Neutrophil (primary cell): Measurements from ENCODE around the gene PTPRN2.

Source experiments
- H3K27ac ChIP-seq: fragments of 200-600 bp; sonication (generic); 2 replicates; pipeline ENCODE4 v1.5.1; 2016; ENCODE audit warnings: mild to moderate bottlenecking, moderate library complexity
- H3K27me3 ChIP-seq: fragments of 200-600 bp; sonication (generic); 2 replicates; pipeline ENCODE4 v1.6.0; 2016; ENCODE audit warnings: mild to moderate bottlenecking
- H3K36me3 ChIP-seq: fragments of 200-600 bp; sonication (generic); 2 replicates; pipeline ENCODE4 v1.5.1; 2017
- H3K4me1 ChIP-seq, 2 experiments: fragments of 200-600 bp in 1 of 2; sonication (generic) in 1 of 2; 1 replicate in 1 of 2; 2 replicates in 1 of 2; pipeline versions ENCODE4 v1.5.1 to v1.6.1; 2013 to 2016; ENCODE audit warnings: low read depth in 1 of 2, low read length in 1 of 2, mild to moderate bottlenecking in 1 of 2, moderate library complexity in 1 of 2; ENCODE audit not compliant: control insufficient read depth in 1 of 2, insufficient read depth in 1 of 2
- H3K4me3 ChIP-seq, 2 experiments: fragments of 200-600 bp in 1 of 2; sonication (generic) in 1 of 2; 1 replicate in 1 of 2; 2 replicates in 1 of 2; pipeline ENCODE4 v1.5.1; 2013 to 2016; ENCODE audit warnings: low read depth in 1 of 2, low read length in 1 of 2, mild to moderate bottlenecking in 1 of 2, moderate library complexity in 1 of 2
- H3K9me3 ChIP-seq: fragments of 200-600 bp; sonication (generic); 2 replicates; pipeline ENCODE4 v1.5.1; 2016
- CTCF ChIP-seq: fragments of 200-600 bp; sonication (generic); IDR thresholded peaks from 2 replicates; pipeline ENCODE4 v1.5.1; 2016; ENCODE audit warnings: antibody characterized with exemption

The PTPRN2 gene

GRCh38 chr7:157785486-157786186 is 802.0 kb downstream of the PTPRN2 start:
- H3K4me1 ChIP-seq, result no peaks in the 10 kb centered on the region
- H3K27me3 ChIP-seq, result no peaks in the 10 kb centered on the region
- no peak overlapping the region for H3K27ac ChIP-seq
- H3K36me3 ChIP-seq, result no peaks in the 10 kb centered on the region
- no peak for TF ChIP-seq CTCF
- H3K4me3 ChIP-seq, result no peak overlapping the region
- H3K9me3 ChIP-seq, result no peaks in the 10 kb centered on the region

DNA sequence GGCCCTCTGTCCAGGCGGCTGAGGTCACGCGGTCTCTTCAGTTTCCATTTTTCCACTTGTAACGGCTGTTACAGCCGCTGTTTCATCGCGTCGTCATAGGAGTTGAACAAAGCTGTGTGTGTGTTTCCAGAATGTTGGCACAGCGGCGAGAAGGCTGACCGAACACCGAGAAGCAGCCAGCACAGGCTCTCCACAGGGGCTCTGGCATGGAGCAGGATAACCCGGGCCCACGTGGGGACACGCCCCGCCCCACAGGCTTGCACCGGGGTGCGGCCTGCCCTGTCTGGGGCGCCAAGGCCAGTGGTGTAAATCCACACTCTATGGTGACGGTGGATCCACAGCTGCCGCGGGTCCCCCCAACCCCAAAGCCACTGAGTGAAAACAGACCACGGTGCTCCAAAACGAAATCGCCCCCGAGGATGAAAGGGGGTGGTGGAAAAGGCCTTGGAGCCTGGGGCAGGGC is 802.6 kb downstream of the PTPRN2 start:
- H3K4me1 ChIP-seq, result no peaks in the 10 kb centered on the region
- H3K9me3 ChIP-seq, result no peaks in the 10 kb centered on the region
- H3K27me3 ChIP-seq, result no peaks in the 10 kb centered on the region
- no peak for TF ChIP-seq CTCF
- no peak overlapping the region for H3K4me3 ChIP-seq
- H3K27ac ChIP-seq, result no peak overlapping the region
- no peaks in the 10 kb centered on the region for H3K36me3 ChIP-seq

- TF ChIP-seq CTCF, result no peak
- H3K36me3 ChIP-seq, result no peaks in the 10 kb centered on the region
- no peaks in the 10 kb centered on the region for H3K4me1 ChIP-seq
- no peaks in the 10 kb centered on the region for H3K9me3 ChIP-seq
- H3K27me3 ChIP-seq, result no peaks in the 10 kb centered on the region
- no peak overlapping the region for H3K4me3 ChIP-seq
- H3K27ac ChIP-seq, result no peak overlapping the region
Measured at GRCh38 chr7:157784041-157784835, 803.4 kb downstream of the PTPRN2 start.

- H3K9me3 ChIP-seq, result no peaks in the 10 kb centered on the region
- no peak overlapping the region for H3K4me3 ChIP-seq
- no peaks in the 10 kb centered on the region for H3K27me3 ChIP-seq
- no peaks in the 10 kb centered on the region for H3K36me3 ChIP-seq
- no peak for TF ChIP-seq CTCF
- no peaks in the 10 kb centered on the region for H3K4me1 ChIP-seq
- H3K27ac ChIP-seq, result no peak overlapping the region
Measured at GRCh38 chr7:157782041-157782440, 805.6 kb downstream of the PTPRN2 start.

- Histone ChIP-seq H3K27ac (no peak overlapping the region), H3K36me3 (no peaks in the 10 kb centered on the region), H3K4me1 (no peaks in the 10 kb centered on the region), H3K9me3 (no peaks in the 10 kb centered on the region), H3K4me3 (no peak overlapping the region), H3K27me3 (peaks cover 2% of the 10 kb centered on the region)
- no peak for TF ChIP-seq CTCF
Measured at GRCh38 chr7:157780721-157781120, 806.9 kb downstream of the PTPRN2 start.
